ENCODE measurements around the gene ZNF57.
"Not testable (repeated sequence)": the region's sequence is repeated elsewhere in the genome, so short reads cannot be mapped to it uniquely, and the experiment has no call there.

Gene ZNF57

DNA sequence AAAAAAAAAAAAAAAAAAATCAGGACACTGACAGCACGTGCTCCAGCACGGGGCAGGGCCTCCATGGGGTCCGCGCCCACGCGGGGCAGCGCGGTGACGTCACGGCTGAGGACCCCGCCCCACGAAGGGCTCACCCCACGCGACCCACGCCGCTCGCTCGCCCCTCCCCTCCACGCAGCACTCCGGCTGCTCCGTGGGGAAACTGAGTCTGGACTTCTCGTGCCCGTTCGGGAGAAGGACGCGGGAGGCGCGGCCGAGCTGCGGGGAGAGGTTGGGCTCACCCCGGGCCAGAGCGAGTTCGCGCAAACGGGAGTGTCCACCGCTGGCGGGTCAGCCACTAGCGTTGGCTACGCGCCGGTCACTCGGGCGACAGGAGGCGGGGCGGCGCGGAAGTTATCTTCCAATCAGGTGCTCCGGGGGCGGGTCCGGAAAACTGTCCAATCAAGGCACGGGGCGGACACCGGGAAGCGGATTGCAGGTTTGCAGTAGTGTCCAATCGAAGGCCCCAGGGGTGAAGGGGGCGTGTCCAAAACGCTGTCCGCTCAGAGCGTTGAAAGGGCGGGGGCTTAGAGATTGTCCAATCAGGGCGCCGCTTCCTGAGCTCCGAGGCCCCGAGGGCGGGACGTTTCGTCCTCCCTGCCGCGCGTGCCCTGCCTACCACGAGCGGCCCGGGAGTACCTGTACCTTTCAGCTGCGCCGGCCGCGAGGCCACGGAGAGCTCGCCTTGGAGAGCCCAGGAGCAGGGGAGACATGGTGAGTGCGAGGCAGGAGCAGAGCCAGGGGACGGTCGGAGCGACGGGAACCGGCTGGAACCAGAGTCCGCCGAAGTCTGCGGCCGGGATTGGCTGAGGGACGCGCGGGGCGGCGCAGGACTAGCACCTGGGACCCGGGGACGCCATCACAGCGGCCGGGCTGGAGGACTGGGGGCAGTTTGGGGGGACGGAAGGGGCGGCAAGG, at the start of gene ZNF57:
Gene ZNF57 (plus strand): TSS at position 633 of the 957 bp plus-strand sequence. CDS start 118 bp downstream, at position 751.
- in situ Hi-C loops (cut with HindIII; ENCODE audit: low sequenced_read_pairs), result no loop called here

DNA sequence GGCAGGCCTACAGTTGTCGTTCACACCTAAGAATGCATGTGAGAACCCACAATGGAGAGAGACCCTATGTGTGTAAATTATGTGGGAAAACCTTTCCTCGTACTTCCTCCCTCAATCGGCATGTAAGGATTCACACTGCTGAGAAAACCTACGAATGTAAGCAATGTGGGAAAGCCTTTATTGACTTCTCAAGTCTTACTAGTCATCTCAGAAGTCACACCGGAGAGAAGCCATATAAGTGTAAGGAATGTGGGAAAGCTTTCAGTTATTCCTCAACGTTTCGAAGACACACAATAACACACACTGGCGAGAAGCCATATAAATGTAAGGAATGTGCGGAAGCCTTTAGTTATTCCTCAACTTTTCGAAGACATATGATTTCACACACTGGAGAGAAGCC, 48.1 kb upstream of the ZNF57 start:
- in situ Hi-C loops (cut with HindIII; ENCODE audit: low sequenced_read_pairs), result no loop called here

DNA sequence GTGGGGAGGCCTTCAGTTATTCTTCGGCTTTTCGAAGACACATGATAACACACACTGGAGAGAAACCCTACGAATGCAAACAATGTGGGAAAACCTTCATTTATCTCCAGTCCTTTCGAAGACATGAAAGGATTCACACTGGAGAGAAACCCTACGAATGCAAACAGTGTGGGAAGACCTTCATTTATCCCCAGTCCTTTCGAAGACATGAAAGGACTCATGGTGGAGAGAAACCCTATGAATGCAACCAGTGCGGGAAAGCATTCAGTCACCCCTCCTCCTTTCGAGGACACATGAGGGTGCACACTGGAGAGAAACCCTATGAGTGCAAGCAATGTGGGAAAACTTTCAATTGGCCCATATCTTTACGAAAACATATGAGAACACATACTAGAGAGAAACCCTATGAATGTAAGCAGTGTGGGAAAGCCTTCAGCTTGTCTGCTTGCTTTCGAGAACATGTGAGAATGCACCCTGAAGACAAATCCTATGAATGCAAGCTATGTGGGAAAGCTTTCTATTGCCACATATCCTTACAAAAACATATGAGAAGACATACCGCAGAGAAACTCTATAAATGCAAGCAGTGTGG, 47.6 kb upstream of the ZNF57 start:
- in situ Hi-C loops (cut with HindIII; ENCODE audit: low sequenced_read_pairs), result no loop called here

DNA sequence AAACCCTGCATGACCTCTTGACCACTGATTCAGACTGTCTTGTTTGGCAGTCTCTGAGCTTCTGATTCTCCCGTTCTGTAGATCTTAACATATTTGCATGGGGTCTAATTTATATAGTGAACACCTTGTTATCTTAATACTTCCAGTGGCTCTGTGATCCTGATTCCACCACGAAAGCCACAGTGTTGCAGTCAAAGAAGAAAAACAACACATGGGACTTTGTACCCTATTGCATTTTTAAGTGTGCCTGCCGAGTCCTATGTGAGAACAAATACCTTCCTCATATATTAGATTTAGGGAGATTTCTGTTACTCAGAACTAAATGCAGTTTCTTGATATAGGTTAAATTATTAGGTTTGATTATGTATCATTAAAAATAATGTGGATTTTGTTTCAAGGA, 45.9 kb upstream of the ZNF57 start:
- in situ Hi-C loops (cut with HindIII; ENCODE audit: low sequenced_read_pairs), result no loop called here

DNA sequence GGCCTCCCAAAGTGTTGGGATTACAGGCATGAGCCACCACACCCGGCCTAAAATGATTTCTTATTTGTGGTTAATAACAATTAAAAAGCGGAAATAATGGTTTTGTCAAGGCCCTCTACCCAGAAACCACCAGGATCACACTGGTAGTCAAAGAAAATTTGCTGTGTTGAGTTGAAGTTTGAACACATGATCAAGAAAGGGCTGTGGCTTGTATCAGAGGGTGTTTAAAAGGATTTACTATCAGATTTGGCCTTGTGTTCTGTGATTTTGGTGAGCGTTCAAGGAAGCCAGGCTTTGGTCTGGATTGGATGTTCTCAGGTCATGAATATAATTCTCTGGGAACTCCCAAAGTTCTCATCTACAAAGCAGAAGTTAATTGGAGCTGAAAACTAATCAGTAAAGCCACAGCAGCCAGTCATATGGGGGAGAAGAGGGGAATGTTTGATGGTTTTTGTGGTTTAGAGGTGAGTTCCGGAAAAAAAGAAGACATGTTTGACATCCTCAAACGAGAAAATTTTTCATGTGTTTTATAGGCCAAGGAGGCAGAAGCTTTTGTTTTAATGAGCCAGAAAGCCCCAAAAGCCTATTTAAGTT, 44.2 kb upstream of the ZNF57 start:
- in situ Hi-C loops (cut with HindIII; ENCODE audit: low sequenced_read_pairs), result no loop called here

DNA sequence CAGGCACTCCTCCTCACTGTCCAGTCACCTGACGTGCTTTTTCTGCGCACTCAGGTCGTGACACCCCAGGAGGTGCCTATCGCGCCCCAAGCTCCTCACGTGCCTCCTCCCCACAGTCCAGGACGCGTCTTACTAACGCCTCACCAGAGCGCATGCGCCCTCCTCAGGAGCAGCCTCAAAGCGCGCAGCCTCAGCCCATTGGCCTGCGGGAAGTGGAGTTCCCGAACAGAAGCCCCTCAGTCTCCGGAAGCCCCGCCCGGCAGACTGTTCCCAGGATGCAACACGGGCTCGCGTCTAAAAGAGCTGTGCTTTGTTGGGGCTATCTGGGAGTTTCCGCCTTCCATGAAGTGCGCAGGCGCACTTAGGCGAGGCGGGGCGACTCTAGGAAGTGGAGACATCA, 41.9 kb upstream of the ZNF57 start:
- in situ Hi-C loops (cut with HindIII; ENCODE audit: low sequenced_read_pairs), result no loop called here

DNA sequence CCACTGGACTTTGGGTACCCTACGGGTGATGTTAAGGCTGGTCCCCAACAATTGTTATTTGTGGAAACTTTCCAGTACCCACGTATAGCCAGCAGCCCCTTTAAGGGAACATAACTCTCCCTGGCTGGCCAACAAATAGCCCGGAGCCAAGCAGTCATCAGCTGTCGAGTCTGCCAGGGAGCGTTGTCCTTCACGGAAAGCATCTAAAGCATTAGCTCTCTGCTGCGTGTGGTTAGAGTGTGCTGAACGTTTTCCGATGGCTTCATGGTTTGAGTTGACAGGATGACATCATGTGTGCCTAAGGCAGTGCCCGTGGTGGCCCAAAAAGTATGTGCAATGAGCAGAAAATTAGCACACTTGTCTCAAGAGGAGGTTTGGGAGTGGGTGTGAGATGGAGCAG, 36.9 kb upstream of the ZNF57 start:
- in situ Hi-C loops (cut with HindIII; ENCODE audit: low sequenced_read_pairs), result no loop called here

DNA sequence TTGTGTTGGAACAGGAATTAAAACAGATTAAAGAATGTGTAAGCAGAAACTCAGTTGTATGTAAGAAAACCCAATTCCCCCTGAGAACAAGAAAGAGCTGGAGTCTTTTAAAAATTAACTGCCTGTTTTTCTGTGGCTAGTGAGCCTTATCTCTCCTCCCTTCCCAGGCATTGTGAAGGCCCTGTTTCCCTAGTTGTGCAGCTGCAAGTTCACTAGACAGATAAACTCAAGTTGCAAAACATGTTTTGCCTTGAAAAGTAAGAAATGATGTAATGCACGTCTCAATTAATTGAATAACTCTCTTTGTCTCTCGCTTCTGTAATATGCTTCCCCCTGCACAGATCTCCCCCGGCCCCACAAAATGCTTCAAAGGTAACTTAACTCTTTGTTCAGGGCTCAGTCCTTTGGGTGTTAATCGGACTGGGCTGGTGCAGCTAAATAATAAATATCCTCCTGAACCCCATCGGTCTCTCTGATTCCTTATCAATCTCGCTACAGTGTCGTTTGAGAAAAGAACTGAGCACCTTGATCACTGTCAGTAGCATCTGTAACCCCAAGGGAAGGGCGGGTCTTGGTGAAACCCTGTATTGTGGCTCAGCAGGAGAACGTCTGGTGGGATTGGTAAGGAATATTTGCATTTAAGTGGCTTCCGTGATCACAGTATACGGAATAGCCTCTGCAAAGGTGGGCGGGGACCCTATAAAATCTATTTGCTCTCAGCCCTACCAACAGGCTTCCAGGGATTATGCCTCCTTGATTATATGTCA, 35.2 kb upstream of the ZNF57 start:
- in situ Hi-C loops (cut with HindIII; ENCODE audit: low sequenced_read_pairs), result no loop called here

DNA sequence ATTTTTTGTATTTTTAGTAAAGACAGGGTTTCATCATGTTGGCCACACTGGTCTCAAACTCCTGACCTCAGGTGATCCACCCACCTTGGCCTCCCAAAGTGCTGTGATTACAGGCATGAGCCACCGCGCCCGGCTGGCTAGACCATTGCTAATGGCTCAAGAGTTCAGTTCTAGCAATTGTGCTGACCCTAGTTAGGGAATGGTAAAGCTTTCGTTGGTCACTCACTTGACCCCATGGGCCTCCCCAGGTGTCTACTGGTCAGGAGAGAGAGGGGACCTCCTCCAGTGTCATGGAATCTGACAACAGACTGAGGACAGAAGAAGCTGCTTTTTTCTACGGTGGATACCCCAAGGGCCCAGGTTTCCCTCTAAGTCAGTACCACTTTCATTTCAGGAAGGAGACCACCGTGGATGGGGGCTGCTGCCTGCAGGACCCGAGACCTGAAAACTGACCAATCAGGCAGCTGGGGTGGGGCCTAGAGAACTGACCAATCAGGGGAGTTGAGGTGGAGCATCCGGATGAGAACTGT, 34.2 kb upstream of the ZNF57 start:
- in situ Hi-C loops (cut with HindIII; ENCODE audit: low sequenced_read_pairs), result no loop called here

DNA sequence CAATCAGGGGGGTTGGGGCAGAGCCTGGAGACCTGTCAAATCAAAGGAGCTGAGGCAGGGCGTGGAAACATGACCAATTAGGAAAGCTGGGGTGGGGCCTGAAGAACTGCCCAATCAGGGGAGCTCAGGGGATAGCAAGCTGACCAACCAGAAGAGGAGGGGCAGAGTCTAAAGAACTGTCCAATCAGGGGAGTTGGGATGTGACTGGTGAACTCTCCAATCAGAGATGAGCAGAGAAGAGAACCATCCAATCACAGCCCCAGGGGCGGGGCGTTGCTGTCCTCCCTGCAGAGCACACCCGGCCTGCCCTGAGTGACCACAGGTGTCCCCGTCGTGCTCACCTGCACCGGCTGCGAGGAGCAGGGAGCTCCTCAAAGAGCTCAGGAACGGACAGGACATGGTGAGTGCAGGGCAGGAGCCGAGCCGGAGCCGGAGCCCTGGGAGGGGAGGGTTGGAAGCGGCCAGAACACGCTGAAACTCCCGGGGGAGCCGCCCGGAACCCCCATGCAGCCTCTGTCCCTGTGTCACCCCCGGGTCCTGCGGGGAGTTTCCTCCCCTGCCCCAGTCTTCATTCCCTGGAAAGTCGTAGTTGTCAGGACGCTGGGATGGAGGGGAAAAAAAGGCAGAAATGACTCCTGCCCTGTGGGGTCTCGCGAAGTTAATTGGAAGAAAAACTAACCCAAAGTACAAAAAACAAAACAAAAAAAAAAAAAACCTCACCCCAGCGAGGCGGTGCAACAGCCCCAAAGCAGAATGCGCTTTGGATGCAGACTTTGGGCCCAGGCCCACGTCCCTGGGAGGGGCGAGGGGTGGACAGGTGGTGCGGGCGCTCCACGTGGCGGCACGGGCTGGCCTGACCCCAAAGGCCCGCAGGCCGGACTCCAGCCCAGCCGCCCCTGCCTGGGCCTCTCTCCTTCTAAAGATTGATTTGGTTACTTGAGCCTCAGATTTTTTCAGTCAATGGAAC, 33.4 kb upstream of the ZNF57 start, which contains the start of gene ZNF556:
Gene ZNF556 (plus strand): TSS at position 311 of the 967 bp plus-strand sequence. CDS start 87 bp downstream, at position 398.
- in situ Hi-C loops (cut with HindIII; ENCODE audit: low sequenced_read_pairs), result no loop called here

DNA sequence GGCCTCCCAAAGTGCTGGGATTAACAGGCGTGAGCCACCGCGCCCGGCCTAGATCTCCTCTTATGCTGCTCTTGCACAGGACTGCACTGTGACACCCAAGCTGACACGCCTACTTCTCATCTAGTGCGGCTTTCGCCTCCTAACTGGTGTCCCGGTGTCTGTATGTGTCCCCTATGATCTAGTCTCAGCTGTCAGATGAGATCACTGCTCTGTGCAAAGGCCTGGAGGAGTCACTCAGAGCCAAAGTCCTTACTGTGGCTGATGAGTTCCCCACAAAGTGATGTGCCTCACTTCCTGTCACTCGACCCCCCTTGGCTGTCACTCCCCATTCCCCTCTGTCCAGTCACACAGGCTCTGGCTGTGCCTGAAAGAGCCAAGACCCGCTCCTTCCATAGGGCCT, 31.1 kb upstream of the ZNF57 start:
- in situ Hi-C loops (cut with HindIII; ENCODE audit: low sequenced_read_pairs), result no loop called here

DNA sequence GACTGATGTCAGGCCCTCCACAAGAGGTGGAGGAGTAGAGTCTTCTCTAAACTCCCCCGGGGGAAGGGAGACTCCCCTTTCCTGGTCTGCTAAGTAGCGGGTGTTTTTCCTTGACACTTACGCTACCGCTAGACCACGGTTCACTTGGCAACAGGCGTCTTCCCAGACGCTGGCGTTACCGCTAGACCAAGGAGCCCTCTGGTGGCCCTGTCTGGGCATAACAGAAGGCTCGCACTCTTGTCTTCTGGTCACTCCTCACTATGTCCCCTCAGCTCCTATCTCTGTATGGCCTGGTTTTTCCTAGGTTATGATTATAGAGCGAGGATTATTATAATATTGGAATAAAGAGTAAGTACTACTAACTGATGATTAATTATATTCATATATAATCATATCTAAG, 28.6 kb upstream of the ZNF57 start:
- in situ Hi-C loops (cut with HindIII; ENCODE audit: low sequenced_read_pairs), result not testable (repeated sequence)

DNA sequence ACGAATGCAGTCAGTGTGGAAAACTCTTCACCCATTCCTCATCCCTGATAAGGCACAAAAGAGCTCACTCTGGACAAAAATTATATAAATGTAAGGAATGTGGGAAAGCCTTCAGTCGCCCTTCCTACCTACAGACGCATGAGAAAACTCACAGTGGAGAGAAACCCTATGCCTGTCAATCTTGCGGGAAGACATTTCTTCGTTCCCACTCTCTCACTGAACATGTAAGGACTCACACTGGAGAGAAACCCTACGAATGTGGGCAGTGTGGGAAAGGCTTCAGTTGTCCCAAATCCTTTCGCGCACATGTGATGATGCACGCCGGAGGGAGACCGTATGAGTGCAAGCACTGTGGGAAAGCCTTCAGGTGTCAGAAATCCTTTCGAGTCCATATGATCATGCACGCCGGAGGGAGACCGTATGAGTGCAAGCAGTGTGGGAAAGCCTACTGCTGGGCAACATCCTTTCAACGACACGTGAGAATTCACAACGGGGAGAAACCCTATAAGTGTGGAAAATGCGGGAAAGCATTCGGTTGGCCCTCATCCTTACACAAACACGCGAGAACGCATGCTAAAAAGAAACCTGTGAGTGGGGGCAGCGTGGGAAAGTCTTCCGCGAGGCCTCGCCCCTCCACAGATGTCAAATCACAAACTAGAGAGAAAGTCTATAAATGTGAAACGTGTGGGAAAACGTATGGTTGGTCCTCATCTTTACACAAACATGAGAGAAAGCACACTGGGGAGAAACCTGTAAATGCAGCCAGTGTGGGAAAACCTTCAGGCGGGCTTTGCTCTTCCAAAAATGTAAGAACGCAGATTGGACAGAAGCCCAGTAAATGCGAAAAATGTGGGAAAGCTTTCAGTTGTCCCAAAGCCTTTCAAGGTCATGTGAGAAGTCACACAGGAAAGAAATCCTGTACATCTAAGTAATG, 23.1 kb upstream of the ZNF57 start:
- in situ Hi-C loops (cut with HindIII; ENCODE audit: low sequenced_read_pairs), result no loop called here

DNA sequence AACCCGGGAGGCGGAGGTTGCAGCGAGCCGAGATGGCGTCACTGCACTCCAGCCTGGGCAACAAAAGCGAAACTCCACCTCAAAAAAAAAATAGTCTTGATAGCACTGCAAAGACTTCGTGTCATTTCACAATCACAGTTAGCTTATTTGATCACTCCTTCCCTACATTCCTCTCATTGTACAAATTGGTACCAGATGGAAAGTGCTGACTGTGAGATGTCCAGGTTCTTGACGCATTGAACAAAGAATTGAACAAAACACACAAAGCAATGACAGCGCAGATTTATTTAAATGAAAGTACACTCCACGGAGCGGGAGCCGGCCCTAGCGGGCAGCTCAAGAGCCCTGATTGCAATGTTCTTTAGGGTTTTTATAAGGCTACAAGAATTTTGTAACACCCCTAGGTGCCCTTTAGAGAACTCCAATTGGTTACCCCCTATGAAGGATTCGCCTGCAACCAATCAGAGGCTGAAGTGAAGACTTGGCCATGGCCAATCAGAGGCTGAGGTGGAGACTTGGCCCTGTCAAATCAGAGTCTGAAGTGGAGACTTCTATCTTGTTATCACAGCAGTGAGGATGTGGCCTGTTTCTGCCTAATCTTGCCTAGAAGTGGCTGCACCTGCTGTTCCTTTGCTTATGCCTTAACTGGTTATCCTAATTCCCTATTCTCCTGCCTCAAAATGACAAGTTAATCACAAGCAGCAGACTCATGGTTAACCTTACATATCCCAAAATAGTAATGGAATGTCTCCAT, 16.9 kb upstream of the ZNF57 start:
- in situ Hi-C loops (cut with HindIII; ENCODE audit: low sequenced_read_pairs), result no loop called here

DNA sequence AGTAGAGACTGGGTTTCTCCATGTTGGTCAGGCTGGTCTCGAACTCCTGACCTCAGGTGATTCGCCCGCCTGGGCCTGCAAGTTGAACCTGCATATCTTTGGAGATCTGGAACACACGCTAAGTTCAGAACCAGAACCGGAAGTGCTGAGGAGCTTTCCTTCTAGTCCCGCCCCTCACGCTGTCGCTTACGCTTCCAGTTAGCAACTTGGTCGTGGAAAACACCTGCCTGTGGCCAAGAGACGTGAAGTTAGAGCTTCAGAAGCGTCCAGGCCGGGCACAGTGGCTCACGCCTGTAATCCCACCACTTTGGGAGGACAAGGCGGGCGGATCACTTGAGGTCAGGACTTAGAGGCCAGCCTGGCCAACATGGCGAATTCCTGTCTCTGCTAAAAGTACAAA, 15.0 kb upstream of the ZNF57 start:
- in situ Hi-C loops (cut with HindIII; ENCODE audit: low sequenced_read_pairs), result no loop called here

DNA sequence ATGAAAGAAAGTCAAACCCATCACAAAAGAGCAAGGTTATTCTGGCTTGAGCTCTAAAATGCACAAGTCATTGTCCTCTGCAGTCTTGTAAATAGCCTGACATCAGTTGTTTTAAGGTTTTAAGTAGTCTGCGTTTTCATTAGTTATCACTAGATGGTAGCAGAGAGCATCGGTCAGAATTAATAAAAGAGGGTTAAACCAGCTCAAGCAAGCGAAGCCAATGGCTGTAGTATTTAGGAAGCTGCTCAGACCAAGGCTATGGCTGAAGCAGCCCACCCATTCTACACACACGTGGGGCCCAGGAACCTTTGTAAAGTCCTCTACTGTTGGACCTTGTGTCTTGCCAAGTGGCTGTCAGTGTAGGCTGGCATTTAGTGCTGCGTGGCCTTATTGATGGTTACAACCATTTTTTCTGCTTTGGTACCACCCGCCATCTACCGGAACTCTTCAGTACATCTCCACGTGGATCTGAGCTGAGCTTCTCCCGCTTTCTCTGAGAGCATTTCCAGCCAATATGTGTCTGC, 13.3 kb upstream of the ZNF57 start:
- in situ Hi-C loops (cut with HindIII; ENCODE audit: low sequenced_read_pairs), result no loop called here

DNA sequence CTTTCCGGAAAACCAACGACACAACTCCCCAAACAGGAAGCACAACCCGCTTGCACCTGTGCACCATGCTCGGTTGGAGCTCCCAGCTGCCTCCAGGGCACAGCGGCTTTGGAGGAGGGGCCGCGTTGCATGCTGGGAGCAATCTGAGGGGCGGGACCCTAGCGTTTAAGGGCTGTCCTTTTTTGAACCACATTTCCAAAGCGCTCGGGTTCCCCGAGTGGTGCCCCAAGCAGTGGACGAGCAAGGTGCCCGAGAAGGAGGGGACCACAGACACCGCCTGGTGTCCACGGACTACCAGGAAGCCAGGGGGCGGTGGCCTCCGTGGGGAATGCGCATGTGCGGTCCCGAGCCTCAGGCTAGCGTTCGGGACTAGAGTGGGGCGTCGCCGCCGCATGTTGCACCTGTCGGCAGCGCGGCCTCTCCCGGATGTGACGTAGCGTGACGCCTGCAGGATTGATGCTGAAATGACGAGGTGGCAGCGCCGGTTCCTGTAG, 11.9 kb upstream of the ZNF57 start:
- in situ Hi-C loops (cut with HindIII; ENCODE audit: low sequenced_read_pairs), result no loop called here

Data from DLD1 (cell line).